Neural cell (in vitro differentiated cells): ENCODE results near the gene SFXN3. TPM values are rescaled to one million over a fixed set of nuclear protein-coding genes. Genes with fewer than 3 reads are reported as not detected.
A peak's percentile ranks its signal among the peaks of the same experiment; 100 is the strongest.

Experiments used
- H2AFZ ChIP-seq: fragments of 200-600, 300-800 bp; sonication (generic), shearing (Covaris generic); 2 replicates; pipeline ENCODE4 v1.6.0; 2014; ENCODE audit warnings: low read depth, mild to moderate bottlenecking, antibody characterized with exemption, low read length, moderate library complexity
- H3F3A ChIP-seq: fragments of 200-600 bp; shearing (Covaris generic); 2 replicates; pipeline ENCODE4 v1.6.1; 2016; ENCODE audit warnings: mild to moderate bottlenecking, moderate library complexity, mixed read lengths, antibody characterized with exemption, low read length; ENCODE audit not compliant: insufficient read depth, poor library complexity, severe bottlenecking
- H3K27ac ChIP-seq: fragments of 200-600, 300-800 bp; sonication (generic), shearing (Covaris generic); 2 replicates; pipeline ENCODE4 v1.5.1; 2014; ENCODE audit warnings: mild to moderate bottlenecking, low read length, moderate library complexity
- H3K27me3 ChIP-seq: fragments of 300-800, 200-600 bp; sonication (generic), shearing (Covaris generic); 2 replicates; pipeline ENCODE4 v1.6.0; 2014; ENCODE audit warnings: mild to moderate bottlenecking, low read depth, low read length, moderate library complexity; ENCODE audit not compliant: insufficient read depth
- H3K36me3 ChIP-seq: fragments of 300-800, 200-600 bp; sonication (generic), shearing (Covaris generic); 2 replicates; pipeline ENCODE4 v1.5.1; 2014; ENCODE audit warnings: mild to moderate bottlenecking, antibody characterized with exemption, low read length, moderate library complexity; ENCODE audit not compliant: insufficient read depth
- H3K4me2 ChIP-seq: fragments of 300-800, 200-600 bp; sonication (generic), shearing (Covaris generic); 2 replicates; pipeline ENCODE4 v1.6.0; 2014; ENCODE audit warnings: mild to moderate bottlenecking, low read length
- H3K4me3 ChIP-seq: fragments of 300-800, 200-600 bp; sonication (generic), shearing (Covaris generic); 2 replicates; pipeline ENCODE4 v1.5.1; 2014; ENCODE audit warnings: mild to moderate bottlenecking, low read length, moderate library complexity
- H3K79me2 ChIP-seq: fragments of 200-600 bp; shearing (Covaris generic); replicated peaks from 2 replicates; pipeline ENCODE4 v1.6.0; 2014; ENCODE audit warnings: mild to moderate bottlenecking, low read length, moderate library complexity; ENCODE audit not compliant: insufficient read depth
- H3K9ac ChIP-seq: fragments of 300-800, 200-600 bp; sonication (generic), shearing (Covaris generic); 2 replicates; pipeline ENCODE4 v1.6.1; 2016; ENCODE audit warnings: mild to moderate bottlenecking, low read length, mixed read lengths
- H3K9me2 ChIP-seq: fragments of 200-600 bp; shearing (Covaris generic); 2 replicates; pipeline ENCODE4 v1.6.1; 2016; ENCODE audit warnings: mild to moderate bottlenecking, low read length, mixed read lengths; ENCODE audit not compliant: insufficient read depth
- H3K9me3 ChIP-seq: fragments of 200-600, 300-800 bp; sonication (generic), shearing (Covaris generic); 2 replicates; pipeline ENCODE4 v1.6.1; 2016; ENCODE audit warnings: mild to moderate bottlenecking, mixed run types, low read length, moderate library complexity, mixed read lengths
- H4K20me1 ChIP-seq: fragments of 200-600 bp; shearing (Covaris generic); 2 replicates; pipeline ENCODE4 v1.6.1; 2016; ENCODE audit warnings: mild to moderate bottlenecking, mixed run types; ENCODE audit not compliant: insufficient read depth
- EP300 ChIP-seq: fragments of 450-650 bp; conservative IDR thresholded peaks from 2 replicates; pipeline ENCODE4 v1.6.1; 2014; ENCODE audit warnings: antibody characterized with exemption, mild to moderate bottlenecking, moderate library complexity; ENCODE audit not compliant: poor library complexity, severe bottlenecking
- EZH2 ChIP-seq: fragments of 200-600, 300-800 bp; shearing (Covaris generic), sonication (generic); IDR thresholded peaks from 2 replicates; pipeline ENCODE4 v1.6.1; 2014; ENCODE audit warnings: antibody characterized with exemption, low read length, borderline replicate concordance, mild to moderate bottlenecking; ENCODE audit not compliant: insufficient read depth, poor library complexity, severe bottlenecking
- MXI1 ChIP-seq: fragments of 450-650 bp; conservative IDR thresholded peaks from 2 replicates; pipeline ENCODE4 v1.6.1; 2014; ENCODE audit warnings: antibody characterized with exemption, mild to moderate bottlenecking; ENCODE audit not compliant: poor library complexity, severe bottlenecking
- POLR2AphosphoS5 ChIP-seq: IDR thresholded peaks from 2 replicates; pipeline ENCODE4 v1.6.1; 2012
- RAD21 ChIP-seq: fragments of 450-650 bp; conservative IDR thresholded peaks from 2 replicates; pipeline ENCODE4 v1.6.1; 2014; ENCODE audit warnings: antibody characterized with exemption, mild to moderate bottlenecking, moderate library complexity
- SMC3 ChIP-seq: fragments of 450-650 bp; conservative IDR thresholded peaks from 2 replicates; pipeline ENCODE4 v1.6.1; 2014; ENCODE audit warnings: antibody characterized with exemption, mild to moderate bottlenecking, moderate library complexity; ENCODE audit not compliant: poor library complexity
- TAF1 ChIP-seq: IDR thresholded peaks from 2 replicates; pipeline ENCODE4 v1.6.1; 2012; ENCODE audit warnings: low read depth
- polyA plus RNA-seq: library from polyadenylated mRNA; depleted of rRNA; stranded (reverse); fragments of >200 nt; gene quantifications from 2 replicates; pipeline ENCODE4 v1.2.3, GENCODE V29; 2014
- TF ChIP-seq, protein P1 (sequence below): fragments of 450-650 bp; IDR thresholded peaks from 2 replicates; pipeline ENCODE4 v1.5.1; 2014; ENCODE audit warnings: antibody characterized with exemption, mild to moderate bottlenecking, moderate library complexity; ENCODE audit not compliant: poor library complexity, severe bottlenecking
- TF ChIP-seq, protein P2 (sequence below): IDR thresholded peaks from 2 replicates; pipeline ENCODE4 v1.6.1; 2012; ENCODE audit warnings: borderline replicate concordance

The SFXN3 gene
- polyA plus RNA-seq, 1 donor from 2014 or later = 52.1 TPM

DNA sequence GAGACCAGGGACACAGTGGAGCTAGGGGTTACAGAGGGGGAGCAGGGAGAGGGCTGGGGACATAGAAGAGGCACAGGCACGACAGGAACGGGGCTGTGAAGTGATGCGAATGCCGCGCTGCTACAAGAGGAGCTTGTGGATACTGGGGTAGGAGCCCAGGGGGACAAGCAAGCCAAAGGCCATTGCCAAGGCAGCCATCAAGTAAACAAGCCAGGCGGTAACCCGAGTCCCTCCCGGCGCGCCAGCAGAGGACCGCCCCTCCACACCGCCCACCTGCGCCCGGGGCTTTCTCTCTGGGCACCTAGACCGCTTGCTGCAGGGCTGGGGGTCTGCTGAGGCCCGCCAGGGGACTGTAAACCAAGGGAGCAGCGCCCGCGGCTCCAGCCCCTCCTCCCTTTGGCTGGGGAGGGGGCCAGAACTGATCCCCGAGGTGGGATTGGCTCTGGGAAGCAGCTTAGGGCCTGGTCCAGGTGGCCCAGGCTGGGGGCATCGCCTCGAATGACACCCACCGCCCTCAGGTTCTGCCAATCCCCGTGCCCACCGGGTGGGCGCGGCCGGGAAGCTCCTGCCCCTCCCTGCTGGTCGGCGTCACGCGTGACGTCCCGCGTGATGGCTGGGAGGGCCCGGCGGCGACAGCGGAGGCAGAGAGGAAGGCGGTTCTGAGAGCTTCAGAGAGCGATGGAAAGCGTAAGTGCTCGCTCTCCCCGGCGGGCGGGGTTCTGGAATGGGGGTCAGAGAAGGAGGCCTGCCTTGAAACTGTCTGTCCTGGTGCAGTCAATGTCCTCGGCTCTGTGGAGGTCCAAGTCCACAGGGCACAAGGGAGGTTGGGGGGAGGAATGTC, 982 bp downstream of the SFXN3 start:
- Histone ChIP-seq H3K36me3 (no peaks in the 10 kb centered on the region), H3K9ac (peak overlapping the region; percentile 79), H3K27me3 (peaks cover 54% of the 10 kb centered on the region), H3K79me2 (no peaks in the 10 kb centered on the region), H3K9me3 (no peaks in the 10 kb centered on the region), H3K27ac (peak overlapping the region; percentile 51), H4K20me1 (no peaks in the 10 kb centered on the region), H3F3A (no peaks in the 10 kb centered on the region), H3K9me2 (no peaks in the 10 kb centered on the region), H3K4me2 (peak overlapping the region; percentile 85), H2AFZ (peak overlapping the region; percentile 25), H3K4me3 (peak overlapping the region; percentile 78)
- TF ChIP-seq MXI1 (no peak), EP300 (peak; percentile 41), RAD21 (peak; percentile 11), POLR2AphosphoS5 (peak; percentile 88), TAF1 (no peak), EZH2 (no peak)
- TF ChIP-seq, protein P1, sequence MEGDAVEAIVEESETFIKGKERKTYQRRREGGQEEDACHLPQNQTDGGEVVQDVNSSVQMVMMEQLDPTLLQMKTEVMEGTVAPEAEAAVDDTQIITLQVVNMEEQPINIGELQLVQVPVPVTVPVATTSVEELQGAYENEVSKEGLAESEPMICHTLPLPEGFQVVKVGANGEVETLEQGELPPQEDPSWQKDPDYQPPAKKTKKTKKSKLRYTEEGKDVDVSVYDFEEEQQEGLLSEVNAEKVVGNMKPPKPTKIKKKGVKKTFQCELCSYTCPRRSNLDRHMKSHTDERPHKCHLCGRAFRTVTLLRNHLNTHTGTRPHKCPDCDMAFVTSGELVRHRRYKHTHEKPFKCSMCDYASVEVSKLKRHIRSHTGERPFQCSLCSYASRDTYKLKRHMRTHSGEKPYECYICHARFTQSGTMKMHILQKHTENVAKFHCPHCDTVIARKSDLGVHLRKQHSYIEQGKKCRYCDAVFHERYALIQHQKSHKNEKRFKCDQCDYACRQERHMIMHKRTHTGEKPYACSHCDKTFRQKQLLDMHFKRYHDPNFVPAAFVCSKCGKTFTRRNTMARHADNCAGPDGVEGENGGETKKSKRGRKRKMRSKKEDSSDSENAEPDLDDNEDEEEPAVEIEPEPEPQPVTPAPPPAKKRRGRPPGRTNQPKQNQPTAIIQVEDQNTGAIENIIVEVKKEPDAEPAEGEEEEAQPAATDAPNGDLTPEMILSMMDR = no peak
- TF ChIP-seq, protein P2, sequence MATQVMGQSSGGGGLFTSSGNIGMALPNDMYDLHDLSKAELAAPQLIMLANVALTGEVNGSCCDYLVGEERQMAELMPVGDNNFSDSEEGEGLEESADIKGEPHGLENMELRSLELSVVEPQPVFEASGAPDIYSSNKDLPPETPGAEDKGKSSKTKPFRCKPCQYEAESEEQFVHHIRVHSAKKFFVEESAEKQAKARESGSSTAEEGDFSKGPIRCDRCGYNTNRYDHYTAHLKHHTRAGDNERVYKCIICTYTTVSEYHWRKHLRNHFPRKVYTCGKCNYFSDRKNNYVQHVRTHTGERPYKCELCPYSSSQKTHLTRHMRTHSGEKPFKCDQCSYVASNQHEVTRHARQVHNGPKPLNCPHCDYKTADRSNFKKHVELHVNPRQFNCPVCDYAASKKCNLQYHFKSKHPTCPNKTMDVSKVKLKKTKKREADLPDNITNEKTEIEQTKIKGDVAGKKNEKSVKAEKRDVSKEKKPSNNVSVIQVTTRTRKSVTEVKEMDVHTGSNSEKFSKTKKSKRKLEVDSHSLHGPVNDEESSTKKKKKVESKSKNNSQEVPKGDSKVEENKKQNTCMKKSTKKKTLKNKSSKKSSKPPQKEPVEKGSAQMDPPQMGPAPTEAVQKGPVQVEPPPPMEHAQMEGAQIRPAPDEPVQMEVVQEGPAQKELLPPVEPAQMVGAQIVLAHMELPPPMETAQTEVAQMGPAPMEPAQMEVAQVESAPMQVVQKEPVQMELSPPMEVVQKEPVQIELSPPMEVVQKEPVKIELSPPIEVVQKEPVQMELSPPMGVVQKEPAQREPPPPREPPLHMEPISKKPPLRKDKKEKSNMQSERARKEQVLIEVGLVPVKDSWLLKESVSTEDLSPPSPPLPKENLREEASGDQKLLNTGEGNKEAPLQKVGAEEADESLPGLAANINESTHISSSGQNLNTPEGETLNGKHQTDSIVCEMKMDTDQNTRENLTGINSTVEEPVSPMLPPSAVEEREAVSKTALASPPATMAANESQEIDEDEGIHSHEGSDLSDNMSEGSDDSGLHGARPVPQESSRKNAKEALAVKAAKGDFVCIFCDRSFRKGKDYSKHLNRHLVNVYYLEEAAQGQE = no peak

DNA sequence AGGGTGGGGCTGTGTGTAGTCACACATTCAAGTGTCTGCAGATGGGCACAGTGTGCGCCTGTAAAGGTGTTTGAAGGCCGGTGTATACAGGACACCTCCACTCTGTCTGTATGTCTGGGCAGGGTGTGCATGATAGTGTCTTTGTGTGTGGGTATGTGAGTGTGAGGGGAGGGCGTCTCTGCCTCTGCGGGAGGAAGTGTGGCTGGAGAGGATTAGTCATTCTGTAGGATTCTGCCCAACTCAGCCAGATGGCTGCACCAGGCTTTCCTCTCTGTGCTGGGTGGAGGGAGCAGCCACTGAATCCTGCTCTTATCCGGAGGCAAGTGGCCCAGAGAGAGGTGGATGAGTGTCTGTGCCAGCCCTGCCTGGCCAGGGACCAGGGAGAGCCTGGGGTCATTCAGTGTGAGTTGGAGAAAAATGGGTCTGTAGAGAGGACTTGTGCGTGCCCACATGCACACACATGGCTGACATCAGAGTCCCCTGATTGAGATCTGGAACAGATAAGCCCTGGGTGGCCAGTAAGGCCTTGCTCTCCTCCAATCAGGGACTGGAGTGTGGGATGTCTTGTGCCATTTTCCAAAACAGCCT, 1.7 kb downstream of the SFXN3 start:
- H3K4me3 ChIP-seq = peak overlapping the region; percentile 78
- peaks cover 49% of the 10 kb centered on the region for H3K27me3 ChIP-seq
- no peaks in the 10 kb centered on the region for H3K79me2 ChIP-seq
- H3F3A ChIP-seq = no peaks in the 10 kb centered on the region
- peak overlapping the region; percentile 51 for H3K27ac ChIP-seq
- no peaks in the 10 kb centered on the region for H4K20me1 ChIP-seq
- H2AFZ ChIP-seq = peak overlapping the region; percentile 18
- H3K36me3 ChIP-seq = no peaks in the 10 kb centered on the region
- H3K4me2 ChIP-seq = peak overlapping the region; percentile 85
- peak overlapping the region; percentile 79 for H3K9ac ChIP-seq
- TF ChIP-seq TAF1 = no peak
- TF ChIP-seq, protein P1 = no peak
- no peak for TF ChIP-seq EP300
- no peak for TF ChIP-seq POLR2AphosphoS5
- TF ChIP-seq, protein P2 = no peak
- no peak for TF ChIP-seq SMC3
- TF ChIP-seq RAD21 = no peak
- no peak for TF ChIP-seq EZH2
- no peaks in the 10 kb centered on the region for H3K9me3 ChIP-seq
- no peaks in the 10 kb centered on the region for H3K9me2 ChIP-seq
